Metanephros (tissue), 2 donors: ENCODE measurements around the gene BIRC5. TPM values are rescaled to one million over a fixed set of nuclear protein-coding genes. Genes with fewer than 3 reads are reported as not detected.

Experiments
- small RNA-seq: library from RNA; depleted of rRNA; stranded (forward); fragments of <200 nt; gene quantifications from one replicate; pipeline ENCODE3, GENCODE V24; 2014; ENCODE audit warnings: low replicate concordance
- total RNA-seq: library from RNA; depleted of rRNA; stranded (reverse); fragments of >200 nt; gene quantifications from one replicate; pipeline ENCODE4 v1.2.3, GENCODE V29; 2014

Gene BIRC5
- 18.5 TPM for total RNA-seq

DNA sequence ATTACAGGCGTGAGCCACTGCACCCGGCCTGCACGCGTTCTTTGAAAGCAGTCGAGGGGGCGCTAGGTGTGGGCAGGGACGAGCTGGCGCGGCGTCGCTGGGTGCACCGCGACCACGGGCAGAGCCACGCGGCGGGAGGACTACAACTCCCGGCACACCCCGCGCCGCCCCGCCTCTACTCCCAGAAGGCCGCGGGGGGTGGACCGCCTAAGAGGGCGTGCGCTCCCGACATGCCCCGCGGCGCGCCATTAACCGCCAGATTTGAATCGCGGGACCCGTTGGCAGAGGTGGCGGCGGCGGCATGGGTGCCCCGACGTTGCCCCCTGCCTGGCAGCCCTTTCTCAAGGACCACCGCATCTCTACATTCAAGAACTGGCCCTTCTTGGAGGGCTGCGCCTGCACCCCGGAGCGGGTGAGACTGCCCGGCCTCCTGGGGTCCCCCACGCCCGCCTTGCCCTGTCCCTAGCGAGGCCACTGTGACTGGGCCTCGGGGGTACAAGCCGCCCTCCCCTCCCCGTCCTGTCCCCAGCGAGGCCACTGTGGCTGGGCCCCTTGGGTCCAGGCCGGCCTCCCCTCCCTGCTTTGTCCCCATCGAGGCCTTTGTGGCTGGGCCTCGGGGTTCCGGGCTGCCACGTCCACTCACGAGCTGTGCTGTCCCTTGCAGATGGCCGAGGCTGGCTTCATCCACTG, at the start of gene BIRC5:
Gene BIRC5, plus strand, starts transcription at position 238 of the 690 bp plus-strand sequence. Its CDS starts 64 bp downstream, at position 302.

DNA sequence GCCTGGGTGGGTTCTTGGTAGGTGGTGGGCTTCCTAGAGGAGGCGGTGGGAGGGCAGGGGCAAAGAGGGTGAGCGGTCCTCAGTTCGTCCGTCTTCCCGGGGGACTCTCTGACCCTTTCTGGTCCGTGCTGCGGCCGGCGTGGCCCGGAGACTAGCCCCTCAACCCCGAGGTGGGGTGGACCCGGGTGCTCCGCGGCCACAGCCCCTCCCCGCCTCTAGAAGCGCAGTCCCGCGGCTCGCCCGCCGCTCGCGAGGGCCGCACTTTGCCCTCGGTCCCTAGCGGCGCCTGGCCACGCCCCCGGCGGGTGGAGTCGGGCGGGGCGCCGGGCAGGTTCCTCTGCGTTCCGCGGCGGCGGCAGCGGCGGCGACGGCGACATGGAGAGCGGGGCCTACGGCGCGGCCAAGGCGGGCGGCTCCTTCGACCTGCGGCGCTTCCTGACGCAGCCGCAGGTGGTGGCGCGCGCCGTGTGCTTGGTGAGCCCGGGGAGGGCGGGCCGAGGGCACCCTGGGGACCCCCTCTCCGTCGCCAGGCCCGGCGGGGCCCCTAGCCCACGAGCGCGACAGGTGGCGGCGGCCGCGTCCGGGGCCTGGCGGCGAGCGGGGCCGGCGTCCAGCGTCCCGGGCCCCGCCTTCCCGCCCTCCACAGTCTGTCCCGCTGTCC, 45.7 kb upstream of the BIRC5 start, which contains the start of gene SYNGR2:
Gene SYNGR2, plus strand, starts transcription at position 340 of the 661 bp plus-strand sequence. Its CDS starts 36 bp downstream, at position 376.

DNA sequence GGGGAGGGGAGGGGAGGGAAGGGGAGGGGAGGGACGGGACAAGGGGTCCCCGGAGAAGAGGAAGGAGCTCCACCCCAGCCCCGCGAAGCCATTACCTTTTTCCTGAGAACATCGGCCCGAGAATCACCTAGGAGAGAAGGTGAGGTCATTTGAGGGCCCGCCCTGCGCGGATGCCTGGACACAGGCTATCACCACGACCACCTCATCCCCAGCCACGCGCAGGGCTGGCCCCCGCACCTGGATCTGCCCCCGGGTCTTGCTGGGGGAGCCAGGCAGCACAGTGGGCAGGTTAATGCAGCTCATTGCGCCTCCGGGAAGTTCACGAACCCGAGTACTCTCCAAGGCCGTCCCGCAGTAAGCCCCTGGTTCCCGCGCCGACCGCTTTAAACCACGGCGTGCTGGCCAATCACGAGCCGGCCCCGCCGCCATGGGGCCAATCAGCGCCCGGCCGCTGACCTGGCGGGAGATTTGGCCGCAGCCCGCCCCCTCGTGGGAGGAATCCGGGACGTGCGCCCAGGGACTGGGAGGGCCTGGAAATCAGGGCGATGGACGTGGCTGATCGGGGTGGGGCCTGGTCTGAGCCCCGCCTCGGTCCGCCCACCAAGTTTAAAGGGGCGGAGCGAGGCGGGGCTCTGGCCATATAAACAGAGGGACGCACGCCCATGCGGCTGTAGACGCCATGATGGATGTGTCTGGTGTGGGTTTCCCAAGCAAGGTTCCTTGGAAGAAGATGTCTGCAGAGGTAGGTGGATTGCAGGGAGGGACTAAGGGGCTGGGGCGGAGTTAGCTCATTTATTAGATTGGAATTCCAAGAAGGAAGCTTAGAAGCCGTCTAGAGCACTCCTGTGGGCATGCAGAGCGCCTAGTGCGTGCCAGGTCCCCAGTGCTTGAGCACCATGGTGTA, 27.1 kb upstream of the BIRC5 start, which contains the start of the genes AFMID and TK1:
Gene AFMID, plus strand, starts transcription at position 671 of the 904 bp plus-strand sequence. Its CDS starts 9 bp downstream, at position 680.
Gene TK1, minus strand, starts transcription at position 361 of the 904 bp plus-strand sequence. Its CDS starts 58 bp downstream, at position 303.

DNA sequence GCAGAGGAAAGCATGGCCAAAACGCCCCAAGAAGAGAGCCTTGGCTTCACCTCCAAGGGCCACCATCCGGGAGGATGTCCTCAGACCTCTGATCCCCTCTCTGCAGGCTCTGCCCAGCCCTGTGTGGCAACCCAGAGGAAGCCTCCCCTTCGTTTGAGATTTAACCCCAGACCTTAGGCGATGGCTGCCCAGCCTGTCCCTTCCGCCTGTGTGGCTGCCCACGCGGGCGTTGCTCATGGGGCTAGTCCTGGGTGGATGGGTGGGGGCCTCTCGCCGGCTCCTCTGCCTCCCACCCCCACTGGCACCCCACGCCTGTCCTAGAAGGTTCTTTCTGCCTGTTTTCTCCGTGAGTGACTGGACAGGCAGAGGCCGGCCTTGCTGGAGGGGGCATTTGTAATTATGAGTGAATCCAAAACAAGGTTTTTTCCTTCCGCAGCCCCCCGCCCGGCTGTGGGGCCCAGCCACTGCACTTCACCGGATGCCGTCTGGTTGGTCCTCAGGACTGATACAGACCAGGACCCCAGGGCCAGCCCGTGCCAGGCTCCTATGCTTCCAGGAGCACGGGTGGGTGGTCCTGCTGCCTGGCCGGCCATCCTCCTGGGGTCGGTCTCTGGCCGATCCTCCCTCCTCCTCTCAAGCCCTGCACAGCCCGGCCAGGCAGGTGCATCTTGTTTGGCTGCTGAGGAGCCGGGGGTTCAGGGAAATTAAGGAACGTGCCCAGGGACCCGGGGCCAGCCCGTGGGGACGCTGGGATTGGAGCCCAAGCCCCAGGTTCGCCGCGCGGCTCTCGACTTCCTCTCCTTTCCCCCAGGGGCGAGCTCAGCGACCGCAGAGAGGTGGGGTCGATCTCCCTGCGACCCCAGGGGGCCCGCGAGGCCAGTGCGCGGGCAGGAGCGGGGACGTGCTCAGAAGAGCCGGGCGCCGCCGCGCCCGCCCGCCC, 17.2 kb downstream of the BIRC5 start, which contains the start of gene TMEM235:
Gene TMEM235, plus strand, starts transcription at position 636 of the 940 bp plus-strand sequence. CDS start 393 bp downstream, outside the sequence.

Small RNA genes within 50 kb of the gene (small RNA-seq; reads per million reads assigned to genes)
- not detected for gene AC087645.1

Other genes with a start within 250 kb of the BIRC5 start
- 34.9 TPM for gene TMC6, start 85.5 kb upstream of the BIRC5 start, total RNA-seq
- 8.7 TPM for gene TMC8, start 83.5 kb upstream of the BIRC5 start, total RNA-seq
- gene C17orf99, start 67.9 kb upstream of the BIRC5 start, total RNA-seq: 4.2 TPM
- 53.0 TPM for gene SYNGR2, start 45.7 kb upstream of the BIRC5 start, total RNA-seq
- gene TK1, start 27.2 kb upstream of the BIRC5 start, total RNA-seq: 23.9 TPM
- gene AFMID, start 26.9 kb upstream of the BIRC5 start, total RNA-seq: 43.0 TPM
- not detected for gene TMEM235, start 17.4 kb downstream of the BIRC5 start, total RNA-seq
- gene SOCS3, start 145.8 kb downstream of the BIRC5 start, total RNA-seq: 39.2 TPM
- gene PGS1, start 164.4 kb downstream of the BIRC5 start, total RNA-seq: 47.3 TPM